ENCODE results near the gene SLC6A11. TPM values are rescaled to one million over a fixed set of nuclear protein-coding genes. Genes with fewer than 3 reads are reported as not detected.

SLC6A11 gene
- total RNA-seq, 4 donors from 2014 or later, result not detected

GRCh38 chr3:10952525-10952924 is 136.5 kb downstream of the SLC6A11 start:
- no peak for ATAC-seq
- in situ Hi-C loops (cut with MboI; ENCODE audit: low sequenced_read_pairs in 4 of 4), result loop anchor here in 2 of 4 donors (5.0 to 25.0 kb wide), 3 partner anchors 102 to 710 kb away; no protein-coding TSS in a partner anchor
- intact Hi-C loops (cut with DNase I; ENCODE audit: low total_unique reads), result no loop called here
- TF ChIP-seq POLR2A (IDR thresholded peaks at IDR 0.05) (no peak), CTCF (IDR thresholded peaks at IDR 0.05 in 4 of 5, conservative IDR thresholded peaks at IDR 0.05 in 1 of 5) (no peak)
- DNase-seq, result no peak
- Histone ChIP-seq H3K27me3 (peaks cover 0 to 10% (median 0%) of the 10 kb centered on the region in 3 donors), H3K27ac (no peak overlapping the region), H3K4me3 (no peak overlapping the region), H3K36me3 (no peaks in the 10 kb centered on the region), H3K4me1 (peaks cover 20 to 22% of the 10 kb centered on the region in 2 donors), H3K9me3 (no peaks in the 10 kb centered on the region)

GRCh38 chr3:10954740-10955139 is 138.7 kb downstream of the SLC6A11 start:
- TF ChIP-seq CTCF (IDR thresholded peaks at IDR 0.05 in 4 of 5, conservative IDR thresholded peaks at IDR 0.05 in 1 of 5) (no peak), POLR2A (IDR thresholded peaks at IDR 0.05) (no peak)
- intact Hi-C loops (cut with DNase I; ENCODE audit: low total_unique reads) (no loop called here), in situ Hi-C loops (cut with MboI; ENCODE audit: low sequenced_read_pairs in 4 of 4) (loop anchor here in 2 of 4 donors (5.0 to 25.0 kb wide), 3 partner anchors 100 to 708 kb away; no protein-coding TSS in a partner anchor)
- H3K27ac ChIP-seq, result no peak overlapping the region
- peaks cover 0 to 2% (median 0%) of the 10 kb centered on the region in 3 donors for H3K27me3 ChIP-seq
- DNase-seq (no peak), ATAC-seq (no peak)
- H3K4me3 ChIP-seq, result no peak overlapping the region
- H3K36me3 ChIP-seq, result no peaks in the 10 kb centered on the region
- peaks cover 35 to 41% of the 10 kb centered on the region in 2 donors for H3K4me1 ChIP-seq
- H3K9me3 ChIP-seq, result no peaks in the 10 kb centered on the region

- Histone ChIP-seq H3K4me3 (no peak overlapping the region), H3K27me3 (no peaks in the 10 kb centered on the region), H3K27ac (peak overlapping the region; percentile 61 to 73 (median 69)), H3K4me1 (peaks cover 35 to 41% of the 10 kb centered on the region in 2 donors), H3K9me3 (no peaks in the 10 kb centered on the region), H3K36me3 (no peaks in the 10 kb centered on the region)
- DNase-seq, result peak; percentile 40 to 64
- in situ Hi-C loops (cut with MboI; ENCODE audit: low sequenced_read_pairs in 4 of 4), result loop anchor here in 2 of 4 donors (10.0 to 25.0 kb wide), 2 partner anchors 99 to 706 kb away; no protein-coding TSS in a partner anchor
- intact Hi-C loops (cut with DNase I; ENCODE audit: low total_unique reads), result no loop called here
- ATAC-seq, result peak; percentile 38 to 43
- no peak for TF ChIP-seq POLR2A (IDR thresholded peaks at IDR 0.05)
- TF ChIP-seq CTCF (IDR thresholded peaks at IDR 0.05 in 4 of 5, conservative IDR thresholded peaks at IDR 0.05 in 1 of 5), result no peak
These were observed 139.9 kb downstream of the SLC6A11 start for GRCh38 chr3:10955711-10956453.

GRCh38 chr3:10956531-10956930 is 140.5 kb downstream of the SLC6A11 start:
- H3K4me1 ChIP-seq, result peaks cover 35 to 41% of the 10 kb centered on the region in 2 donors
- ATAC-seq, result no peak
- in situ Hi-C loops (cut with MboI; ENCODE audit: low sequenced_read_pairs in 4 of 4) (loop anchor here in 2 of 4 donors (10.0 to 25.0 kb wide), 2 partner anchors 98 to 706 kb away; no protein-coding TSS in a partner anchor), intact Hi-C loops (cut with DNase I; ENCODE audit: low total_unique reads) (no loop called here)
- TF ChIP-seq CTCF (IDR thresholded peaks at IDR 0.05 in 4 of 5, conservative IDR thresholded peaks at IDR 0.05 in 1 of 5) (no peak), POLR2A (IDR thresholded peaks at IDR 0.05) (no peak)
- no peaks in the 10 kb centered on the region for H3K36me3 ChIP-seq
- H3K4me3 ChIP-seq, result no peak overlapping the region
- peak overlapping the region; percentile 61 to 73 (median 69) for H3K27ac ChIP-seq
- DNase-seq, result no peak
- no peaks in the 10 kb centered on the region for H3K27me3 ChIP-seq
- no peaks in the 10 kb centered on the region for H3K9me3 ChIP-seq

Measured in gastrocnemius medialis (tissue), 4 donors.